Thyroid gland (tissue), 4 donors: Measurements from ENCODE around the gene NXPH1.

ENCODE experiments used
- POLR2A ChIP-seq, 2 donors: fragments of 450-650 bp; IDR thresholded peaks; one replicate each; pipeline ENCODE4 v1.6.1; 2017; ENCODE audit warnings: antibody characterized with exemption in 2 of 2, mild to moderate bottlenecking in 2 of 2, moderate library complexity in 1 of 2
- TF ChIP-seq, protein P1 (sequence below), 6 experiments: fragments of 200-600 bp in 3 of 6; fragments of 450-650 bp in 3 of 6; sonication (generic) in 3 of 6; IDR thresholded peaks; one replicate each; pipeline ENCODE4 v1.5.1; 2016 to 2019; ENCODE audit warnings: antibody characterized with exemption in 6 of 6, mild to moderate bottlenecking in 2 of 6, inconsistent platforms in 1 of 6, moderate library complexity in 1 of 6

- TF ChIP-seq, protein P1, sequence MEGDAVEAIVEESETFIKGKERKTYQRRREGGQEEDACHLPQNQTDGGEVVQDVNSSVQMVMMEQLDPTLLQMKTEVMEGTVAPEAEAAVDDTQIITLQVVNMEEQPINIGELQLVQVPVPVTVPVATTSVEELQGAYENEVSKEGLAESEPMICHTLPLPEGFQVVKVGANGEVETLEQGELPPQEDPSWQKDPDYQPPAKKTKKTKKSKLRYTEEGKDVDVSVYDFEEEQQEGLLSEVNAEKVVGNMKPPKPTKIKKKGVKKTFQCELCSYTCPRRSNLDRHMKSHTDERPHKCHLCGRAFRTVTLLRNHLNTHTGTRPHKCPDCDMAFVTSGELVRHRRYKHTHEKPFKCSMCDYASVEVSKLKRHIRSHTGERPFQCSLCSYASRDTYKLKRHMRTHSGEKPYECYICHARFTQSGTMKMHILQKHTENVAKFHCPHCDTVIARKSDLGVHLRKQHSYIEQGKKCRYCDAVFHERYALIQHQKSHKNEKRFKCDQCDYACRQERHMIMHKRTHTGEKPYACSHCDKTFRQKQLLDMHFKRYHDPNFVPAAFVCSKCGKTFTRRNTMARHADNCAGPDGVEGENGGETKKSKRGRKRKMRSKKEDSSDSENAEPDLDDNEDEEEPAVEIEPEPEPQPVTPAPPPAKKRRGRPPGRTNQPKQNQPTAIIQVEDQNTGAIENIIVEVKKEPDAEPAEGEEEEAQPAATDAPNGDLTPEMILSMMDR (IDR thresholded peaks at IDR 0.05) = no peak
- no peak for TF ChIP-seq POLR2A (IDR thresholded peaks at IDR 0.05)
Observed at GRCh38 chr7:8514781-8515519, 81.5 kb downstream of the NXPH1 start.
